Activated CD4-positive, alpha-beta T cell treated with anti-CD3 and anti-CD28 coated beads, Interleukin-2, amount 50 U/mL, for 48 hours (primary cell): ENCODE results near the gene MTX1.

Experiments used
- DNase-seq, 2 experiments: peaks; one replicate each; pipeline ENCODE4 v3.0.0-alpha.2; 2020

Gene MTX1

GRCh38 chr1:155174324-155175280 is 33.9 kb upstream of the MTX1 start:
- peak; percentile 62 to 67 for DNase-seq

DNA sequence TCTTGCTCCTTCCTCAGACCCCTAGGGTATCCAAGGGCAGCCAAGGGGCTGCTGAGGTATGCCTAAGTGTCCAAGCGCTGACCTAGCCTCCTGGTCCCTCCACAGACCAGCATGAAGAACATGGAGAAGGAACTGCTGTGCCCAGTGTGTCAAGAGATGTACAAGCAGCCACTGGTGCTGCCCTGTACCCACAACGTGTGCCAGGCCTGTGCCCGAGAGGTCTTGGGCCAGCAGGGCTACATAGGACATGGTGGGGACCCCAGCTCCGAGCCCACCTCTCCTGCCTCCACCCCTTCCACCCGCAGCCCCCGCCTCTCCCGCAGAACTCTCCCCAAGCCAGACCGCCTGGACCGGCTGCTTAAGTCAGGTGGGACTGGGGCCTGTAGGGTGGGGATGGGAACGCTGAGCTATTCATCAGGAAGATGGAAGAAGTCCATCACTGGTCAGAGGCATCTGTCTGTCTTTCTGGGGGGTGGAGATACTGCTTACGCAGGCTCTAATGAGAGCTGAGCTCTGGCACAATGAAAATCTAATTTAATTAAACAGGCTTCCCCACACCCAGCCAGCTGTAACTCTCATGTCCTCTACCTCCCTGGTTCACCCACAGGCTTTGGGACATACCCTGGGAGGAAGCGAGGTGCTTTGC is 33.1 kb upstream of the MTX1 start:
- no peak for DNase-seq

GRCh38 chr1:155175927-155176371 is 32.5 kb upstream of the MTX1 start:
- DNase-seq = peak in 1 of 2 experiments; percentile 37

GRCh38 chr1:155176544-155177071 is 31.9 kb upstream of the MTX1 start:
- DNase-seq = peak; percentile 94

GRCh38 chr1:155177192-155177917 is 31.1 kb upstream of the MTX1 start:
- peak in 1 of 2 experiments; percentile 1 for DNase-seq

GRCh38 chr1:155177918-155178281 is 30.6 kb upstream of the MTX1 start:
- DNase-seq = peak in 1 of 2 experiments; percentile 2

DNA sequence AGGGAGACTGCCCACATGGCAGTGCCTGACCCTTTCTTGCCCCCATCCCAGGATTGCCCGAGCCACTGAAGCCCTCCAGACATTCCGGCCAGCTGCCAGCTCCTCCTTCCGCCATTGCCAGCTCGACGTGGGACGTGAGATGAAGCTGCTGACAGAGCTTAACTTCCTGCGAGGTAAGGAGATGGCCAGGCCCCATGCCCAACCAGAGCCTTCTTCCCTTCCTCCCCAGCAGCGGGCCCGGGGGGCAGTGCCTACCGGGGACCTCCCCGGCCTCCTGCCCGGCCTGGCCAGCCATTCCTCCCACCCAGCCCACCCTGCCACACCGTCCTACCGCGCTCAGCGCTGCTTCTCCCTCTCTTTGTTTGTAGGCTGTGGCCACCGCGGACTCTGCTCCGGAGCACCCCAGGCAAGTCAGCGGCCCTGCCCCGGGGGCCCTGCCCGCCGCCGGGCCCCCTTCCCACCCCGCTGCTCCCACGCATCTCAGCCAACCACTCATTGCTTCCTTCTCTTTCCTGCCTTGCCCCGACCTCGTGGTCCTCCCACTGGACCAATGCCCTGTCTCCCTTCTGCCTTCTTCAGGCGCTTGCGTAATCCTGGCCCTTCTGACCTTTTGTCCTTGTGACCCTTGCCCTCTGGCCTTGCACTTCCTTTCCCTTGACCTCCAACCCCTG is 29.9 kb upstream of the MTX1 start:
- peak in 1 of 2 experiments; percentile 3 for DNase-seq

DNA sequence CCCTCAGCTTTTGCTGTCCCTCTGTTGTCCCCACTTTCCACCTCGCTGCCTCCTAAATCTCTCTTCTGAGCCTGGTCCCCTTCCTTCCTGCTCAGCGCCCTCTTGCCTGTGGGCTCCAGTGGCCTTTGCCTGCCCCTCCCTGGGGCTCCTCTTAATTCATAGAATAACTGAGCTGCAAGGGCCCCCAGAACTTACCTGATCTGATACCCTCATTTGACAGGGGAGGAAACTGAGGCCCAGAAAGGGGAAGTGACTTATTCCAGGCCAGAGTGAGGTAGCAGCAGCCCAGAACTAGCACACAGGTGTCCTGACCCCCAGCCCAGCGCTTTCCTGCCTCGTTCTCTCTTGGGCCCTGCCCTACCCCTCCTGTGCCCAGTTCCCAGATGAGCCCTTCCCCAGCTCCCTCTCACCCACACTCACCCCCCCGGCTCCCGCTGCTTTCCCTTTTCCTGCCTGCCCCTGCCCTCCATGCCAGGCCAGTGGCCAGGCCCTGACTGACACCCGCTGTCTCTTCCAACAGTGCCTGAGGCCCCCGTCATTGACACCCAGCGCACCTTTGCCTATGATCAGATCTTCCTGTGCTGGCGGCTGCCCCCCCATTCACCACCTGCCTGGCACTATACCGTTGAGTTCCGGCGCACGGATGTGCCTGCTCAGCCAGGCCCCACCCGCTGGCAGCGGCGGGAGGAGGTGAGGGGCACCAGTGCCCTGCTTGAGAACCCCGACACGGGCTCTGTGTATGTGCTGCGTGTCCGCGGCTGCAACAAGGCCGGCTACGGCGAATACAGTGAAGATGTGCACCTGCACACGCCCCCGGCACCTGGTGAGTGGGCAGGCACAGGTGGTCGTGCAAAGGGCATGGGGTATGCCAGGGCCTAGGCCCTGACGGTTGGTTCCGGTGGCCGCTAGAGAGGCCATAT is 29.1 kb upstream of the MTX1 start:
- DNase-seq = peak in 1 of 2 experiments; percentile 1

GRCh38 chr1:155181371-155182051 is 27.0 kb upstream of the MTX1 start:
- no peak for DNase-seq

DNA sequence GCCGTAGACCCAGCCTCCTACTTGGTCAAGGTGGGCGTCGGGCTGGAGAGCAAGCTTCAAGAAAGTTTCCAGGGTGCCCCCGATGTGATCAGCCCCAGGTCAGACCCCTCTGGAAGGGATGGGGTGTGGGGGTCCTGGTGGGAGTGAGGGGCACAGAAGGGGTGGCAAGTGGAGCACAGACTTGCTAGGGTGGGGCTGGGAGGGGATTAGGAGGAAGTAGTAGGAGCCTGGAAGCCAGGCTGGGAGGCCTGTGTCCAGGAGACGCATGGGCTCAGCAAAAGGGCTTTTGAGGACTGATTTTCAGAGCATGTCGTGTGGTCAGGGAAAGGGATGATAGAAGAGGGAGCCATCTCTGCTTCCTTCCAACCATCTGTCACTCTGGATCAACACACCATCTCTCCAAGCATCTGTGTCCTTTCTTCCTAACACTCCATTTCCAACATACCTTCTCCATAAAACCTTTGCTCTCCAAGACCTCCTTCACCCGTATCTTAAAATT is 26.4 kb upstream of the MTX1 start:
- no peak for DNase-seq

DNA sequence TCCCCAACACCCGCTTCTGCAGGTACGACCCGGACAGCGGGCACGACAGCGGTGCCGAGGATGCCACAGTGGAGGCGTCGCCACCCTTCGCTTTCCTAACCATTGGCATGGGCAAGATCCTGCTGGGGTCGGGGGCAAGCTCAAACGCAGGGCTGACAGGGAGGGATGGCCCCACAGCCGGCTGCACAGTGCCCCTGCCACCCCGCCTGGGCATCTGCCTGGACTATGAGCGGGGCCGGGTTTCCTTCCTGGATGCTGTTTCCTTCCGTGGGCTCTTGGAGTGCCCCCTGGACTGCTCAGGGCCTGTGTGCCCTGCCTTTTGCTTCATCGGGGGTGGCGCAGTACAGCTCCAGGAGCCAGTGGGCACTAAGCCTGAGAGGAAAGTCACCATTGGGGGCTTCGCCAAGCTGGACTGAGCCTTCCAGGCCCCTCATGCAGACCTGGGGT is 24.7 kb upstream of the MTX1 start:
- DNase-seq = no peak

DNA sequence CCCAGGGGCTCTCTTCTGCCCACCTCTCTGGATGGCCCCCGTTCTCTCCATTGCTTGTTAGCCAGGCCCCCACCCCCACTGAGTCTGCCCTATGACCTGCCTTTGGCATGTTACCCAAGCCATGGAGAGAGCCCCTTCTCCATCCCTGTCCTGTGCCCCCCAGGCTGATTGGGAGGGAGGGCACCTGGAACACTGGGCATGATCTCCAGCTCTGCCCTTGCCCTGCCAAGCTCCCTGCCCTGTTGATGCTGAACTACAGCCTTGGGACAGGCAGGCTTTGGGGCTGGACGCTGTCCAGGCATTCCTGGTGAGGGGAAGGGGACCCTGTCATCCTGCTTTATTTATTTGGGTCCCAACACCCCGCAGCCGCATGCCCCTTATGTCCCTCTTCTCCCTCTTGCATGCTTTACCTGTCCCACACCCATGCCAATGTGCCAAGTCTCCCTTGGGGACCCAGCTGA is 24.1 kb upstream of the MTX1 start:
- DNase-seq = no peak

- DNase-seq = no peak
Observed at GRCh38 chr1:155184835-155185782, 23.4 kb upstream of the MTX1 start.

DNA sequence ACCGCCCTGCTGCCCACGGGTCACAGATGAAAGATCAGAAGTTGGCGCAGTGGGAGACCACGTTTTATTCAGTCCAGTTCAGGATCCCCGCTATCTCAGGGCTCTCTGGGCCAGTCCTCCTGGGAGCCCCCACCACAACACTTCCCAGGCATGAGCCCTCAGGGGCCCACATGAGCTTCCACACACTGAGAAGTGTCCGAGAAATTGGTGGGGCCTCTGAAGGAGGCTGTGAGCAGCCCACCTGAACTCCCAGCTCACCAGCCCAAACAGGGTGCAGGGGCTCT is 22.8 kb upstream of the MTX1 start:
- no peak for DNase-seq

DNA sequence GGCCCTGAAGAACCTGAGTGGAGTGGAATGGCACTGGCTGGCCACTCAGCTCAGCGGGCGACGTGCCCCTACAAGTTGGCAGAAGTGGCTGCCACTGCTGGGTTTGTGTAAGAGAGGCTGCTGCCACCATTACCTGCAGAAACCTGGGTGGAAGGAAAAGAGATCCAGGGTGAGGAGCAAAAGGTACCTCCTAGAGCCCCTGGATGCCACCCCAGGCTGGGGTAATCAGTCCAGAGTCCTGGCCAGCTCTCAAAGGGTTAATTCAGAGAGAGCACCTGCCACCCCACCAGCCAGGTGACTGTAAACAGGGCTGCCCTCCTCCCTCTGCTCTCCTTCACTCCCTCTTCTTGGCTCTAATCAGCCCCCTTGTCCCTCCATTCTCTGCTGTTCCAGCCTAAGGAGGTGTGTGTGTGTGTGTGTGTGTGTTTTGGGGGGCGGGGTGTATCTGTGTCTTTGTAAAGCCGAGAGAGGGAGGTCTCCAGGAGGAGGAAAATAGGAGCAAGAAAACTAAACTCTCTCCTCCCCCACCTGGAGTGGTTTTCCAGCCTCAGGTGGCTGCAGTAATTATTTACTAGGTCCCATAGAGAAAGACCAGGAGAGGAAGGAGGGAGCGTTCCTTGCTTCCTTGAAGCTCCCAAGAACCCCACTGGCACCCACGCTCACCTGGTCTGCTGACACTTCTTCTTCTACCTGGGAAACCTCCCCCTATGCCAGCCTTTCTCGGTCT is 22.3 kb upstream of the MTX1 start:
- no peak for DNase-seq

GRCh38 chr1:155186794-155187455 is 21.6 kb upstream of the MTX1 start:
- DNase-seq = no peak

DNA sequence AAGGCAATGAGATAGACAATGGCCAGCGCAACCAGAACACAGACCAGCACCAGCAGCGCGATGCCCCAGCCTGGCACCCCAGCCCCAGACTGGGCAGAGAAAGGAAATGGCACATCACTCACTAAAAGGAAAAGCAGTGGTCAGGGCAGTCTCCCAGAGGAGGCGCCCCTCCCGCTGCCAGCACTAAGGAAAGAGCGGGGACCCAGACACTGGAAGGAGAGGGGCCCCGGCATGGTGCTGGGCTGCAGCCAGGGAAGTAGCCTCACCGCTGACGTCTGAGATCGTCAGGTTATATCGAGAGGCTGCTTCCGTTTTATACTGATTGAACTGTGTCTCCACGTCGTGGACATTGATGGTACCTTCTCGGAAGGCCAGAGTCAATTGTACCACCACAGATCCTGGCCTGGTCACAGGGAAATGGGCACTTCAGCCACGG is 21.0 kb upstream of the MTX1 start:
- no peak for DNase-seq

- no peak for DNase-seq
Observed at GRCh38 chr1:155188268-155188667, 20.2 kb upstream of the MTX1 start.
